Epithelial cell of proximal tubule (primary cell): ENCODE measurements around the gene CADPS. TPM values are rescaled to one million over a fixed set of nuclear protein-coding genes. Genes with fewer than 3 reads are reported as not detected.

Source experiments
- DNase-seq: peaks from one replicate; pipeline ENCODE4 v3.0.0-alpha.2; 2011; ENCODE audit warnings: low read depth
- H3K4me3 ChIP-seq: 2 replicates; pipeline ENCODE4 v1.5.1; 2011; ENCODE audit warnings: low read depth, mild to moderate bottlenecking, low read length
- CTCF ChIP-seq: conservative IDR thresholded peaks from 2 replicates; pipeline ENCODE4 v1.5.1; 2012; ENCODE audit warnings: low read depth, mild to moderate bottlenecking, low read length
- total RNA-seq: library from RNA; depleted of rRNA; stranded (reverse); fragments of >200 nt; gene quantifications from 2 replicates; pipeline ENCODE4 v1.2.3, GENCODE V29; 2015

Gene CADPS
- total RNA-seq, 1 donor from 2014 or later: not detected

- TF ChIP-seq CTCF: no peak
- no peak overlapping the region for H3K4me3 ChIP-seq
- no peak for DNase-seq
Measured at GRCh38 chr3:62601238-62602070, 273.8 kb downstream of the CADPS start.

- no peak for DNase-seq
- TF ChIP-seq CTCF: no peak
- no peak overlapping the region for H3K4me3 ChIP-seq
Measured at GRCh38 chr3:62600033-62600432, 275.2 kb downstream of the CADPS start.

- no peak for DNase-seq
- TF ChIP-seq CTCF: no peak
- H3K4me3 ChIP-seq: no peak overlapping the region
Measured at GRCh38 chr3:62597491-62597890, 277.7 kb downstream of the CADPS start.

- TF ChIP-seq CTCF: no peak
- DNase-seq: no peak
- no peak overlapping the region for H3K4me3 ChIP-seq
Measured at GRCh38 chr3:62592408-62592807, 282.8 kb downstream of the CADPS start.

- TF ChIP-seq CTCF: no peak
- no peak overlapping the region for H3K4me3 ChIP-seq
- DNase-seq: no peak
Measured at GRCh38 chr3:62589078-62589477, 286.1 kb downstream of the CADPS start.

- no peak overlapping the region for H3K4me3 ChIP-seq
- DNase-seq: no peak
- no peak for TF ChIP-seq CTCF
Measured at GRCh38 chr3:62587579-62588031, 287.6 kb downstream of the CADPS start.

GRCh38 chr3:62587169-62587568, 288.0 kb downstream of the CADPS start:
- no peak overlapping the region for H3K4me3 ChIP-seq
- no peak for TF ChIP-seq CTCF
- no peak for DNase-seq
